Endodermal cell (in vitro differentiated cells): ENCODE measurements around the gene CBX7. TPM values are rescaled to one million over a fixed set of nuclear protein-coding genes. Genes with fewer than 3 reads are reported as not detected.

Experiments used
- DNase-seq: peaks from one replicate; pipeline ENCODE4 v3.0.0-alpha.2; 2017
- H3K27ac ChIP-seq: 2 replicates; pipeline ENCODE4 v1.5.1; 2013; ENCODE audit warnings: mild to moderate bottlenecking, low read depth, low read length, moderate library complexity
- H3K27me3 ChIP-seq: 2 replicates; pipeline ENCODE4 v1.6.1; 2013; ENCODE audit warnings: mild to moderate bottlenecking, low read length, moderate library complexity; ENCODE audit not compliant: insufficient read depth, control insufficient read depth, poor library complexity, severe bottlenecking
- H3K36me3 ChIP-seq: 2 replicates; pipeline ENCODE4 v1.7.0; 2013; ENCODE audit warnings: mild to moderate bottlenecking, low read length, moderate library complexity; ENCODE audit not compliant: control insufficient read depth, insufficient read depth
- H3K4me1 ChIP-seq: one replicate; pipeline ENCODE4 v1.7.0; 2013; ENCODE audit warnings: low read length; ENCODE audit not compliant: control insufficient read depth, insufficient read depth
- H3K4me3 ChIP-seq: 2 replicates; pipeline ENCODE4 v1.5.1; 2013; ENCODE audit warnings: mild to moderate bottlenecking, low read length, moderate library complexity
- H3K9ac ChIP-seq: 2 replicates; pipeline ENCODE4 v1.6.1; 2013; ENCODE audit warnings: mild to moderate bottlenecking, low read length, moderate library complexity; ENCODE audit not compliant: poor library complexity, severe bottlenecking; ENCODE audit errors: extremely low read depth
- H3K9me3 ChIP-seq: 2 replicates; pipeline ENCODE4 v1.6.1; 2013; ENCODE audit warnings: mild to moderate bottlenecking, low read length, moderate library complexity; ENCODE audit not compliant: control insufficient read depth
- H3K27ac Mint-ChIP-seq: 2 replicates; pipeline ENCODE4 v1.8.0; 2020; ENCODE audit warnings: mixed read lengths
- H3K27me3 Mint-ChIP-seq: 2 replicates; pipeline ENCODE4 v1.8.0; 2021; ENCODE audit warnings: mild to moderate bottlenecking, mixed read lengths; ENCODE audit not compliant: insufficient read depth
- H3K36me3 Mint-ChIP-seq: 2 replicates; pipeline ENCODE4 v1.8.0; 2020; ENCODE audit warnings: low read depth, mixed read lengths
- H3K4me1 Mint-ChIP-seq: 2 replicates; pipeline ENCODE4 v1.8.0; 2020; ENCODE audit warnings: mixed read lengths
- H3K4me3 Mint-ChIP-seq: 2 replicates; pipeline ENCODE4 v1.8.0; 2020; ENCODE audit warnings: mild to moderate bottlenecking, moderate library complexity, mixed read lengths
- H3K9me3 Mint-ChIP-seq: 2 replicates; pipeline ENCODE4 v1.8.0; 2020; ENCODE audit warnings: mild to moderate bottlenecking, mixed read lengths
- CTCF ChIP-seq: fragments of 200-600 bp; sonication (generic); conservative IDR thresholded peaks from 2 replicates; pipeline ENCODE4 v1.5.0; 2021; ENCODE audit warnings: antibody characterized with exemption, mild to moderate bottlenecking
- WGBS, 2 experiments: methylation state at CpG; one replicate each; pipeline versions ENCODE4 v1.1.5 to v1.1.7; 2013; ENCODE audit warnings: missing lambda C conversion rate in 2 of 2, mixed read lengths in 1 of 2; ENCODE audit not compliant: insufficient coverage in 1 of 2, insufficient read length in 1 of 2; 5-methylcytosine and 5-hydroxymethylcytosine counted together
- total RNA-seq, 2 donors: library from RNA; stranded (reverse); fragmentation: NEBNext Ultra II Directional in 1 of 2; extraction: Animal tissue kit (Norgen Biotek cat#: 25700) in 1 of 2; gene quantifications; 2 replicates in 1 of 2; 3 replicates in 1 of 2; pipeline ENCODE4 v1.2.1, GENCODE V29; 2021

The CBX7 gene
- total RNA-seq, 2 donors from 2014 or later, result 14.2 to 22.0 TPM

GRCh38 chr22:39114112-39114511, 38.4 kb downstream of the CBX7 start:
- no peaks in the 10 kb centered on the region for H3K27me3 ChIP-seq
- peaks cover 4% of the 10 kb centered on the region for H3K9me3 Mint-ChIP-seq
- DNase-seq, result peak; percentile 76
- no peak for TF ChIP-seq CTCF
- peaks cover 5% of the 10 kb centered on the region for H3K9me3 ChIP-seq
- H3K4me3 Mint-ChIP-seq, result peak overlapping the region; percentile 12
- peaks cover 8% of the 10 kb centered on the region for H3K4me1 ChIP-seq
- H3K27me3 Mint-ChIP-seq, result peaks cover 16% of the 10 kb centered on the region
- H3K36me3 Mint-ChIP-seq, result no peaks in the 10 kb centered on the region
- peak overlapping the region; percentile 13 for H3K27ac Mint-ChIP-seq
- peak overlapping the region; percentile 71 for H3K4me3 ChIP-seq
- H3K4me1 Mint-ChIP-seq, result peaks cover 47% of the 10 kb centered on the region
- H3K9ac ChIP-seq, result peak overlapping the region; percentile 31
- H3K27ac ChIP-seq, result no peak overlapping the region
- WGBS, 2 experiments, result 1 to 9% methylated on average over 6 of the region's 6 CpGs
- no peaks in the 10 kb centered on the region for H3K36me3 ChIP-seq

- no peak overlapping the region for H3K27ac Mint-ChIP-seq
- WGBS, 2 experiments, result 78 to 84% methylated on average over 15 of the region's 15 CpGs
- H3K4me1 Mint-ChIP-seq, result peaks cover 33% of the 10 kb centered on the region
- peaks cover 5% of the 10 kb centered on the region for H3K9me3 ChIP-seq
- DNase-seq, result peak; percentile 49
- H3K36me3 ChIP-seq, result no peaks in the 10 kb centered on the region
- H3K4me3 Mint-ChIP-seq, result no peak overlapping the region
- no peaks in the 10 kb centered on the region for H3K27me3 ChIP-seq
- H3K36me3 Mint-ChIP-seq, result no peaks in the 10 kb centered on the region
- peaks cover 4% of the 10 kb centered on the region for H3K9me3 Mint-ChIP-seq
- no peak overlapping the region for H3K9ac ChIP-seq
- H3K4me1 ChIP-seq, result peaks cover 5% of the 10 kb centered on the region
- no peak overlapping the region for H3K4me3 ChIP-seq
- H3K27ac ChIP-seq, result peak overlapping the region; percentile 44
- peaks cover 10% of the 10 kb centered on the region for H3K27me3 Mint-ChIP-seq
- TF ChIP-seq CTCF, result no peak
These were observed 41.6 kb downstream of the CBX7 start for GRCh38 chr22:39110631-39111561.

GRCh38 chr22:39109361-39109760, 43.1 kb downstream of the CBX7 start:
- Histone ChIP-seq H3K27ac (no peak overlapping the region), H3K9ac (no peak overlapping the region), H3K36me3 (no peaks in the 10 kb centered on the region), H3K9me3 (peaks cover 5% of the 10 kb centered on the region), H3K4me1 (peaks cover 5% of the 10 kb centered on the region), H3K27me3 (no peaks in the 10 kb centered on the region), H3K4me3 (no peak overlapping the region)
- H3K27me3 Mint-ChIP-seq, result peaks cover 2% of the 10 kb centered on the region
- DNase-seq, result no peak
- H3K36me3 Mint-ChIP-seq, result no peaks in the 10 kb centered on the region
- no peak overlapping the region for H3K27ac Mint-ChIP-seq
- no peak for TF ChIP-seq CTCF
- WGBS, 2 experiments, result 93 to 95% methylated on average over 9 of the region's 9 CpGs
- no peak overlapping the region for H3K4me3 Mint-ChIP-seq
- peaks cover 4% of the 10 kb centered on the region for H3K9me3 Mint-ChIP-seq
- peaks cover 19% of the 10 kb centered on the region for H3K4me1 Mint-ChIP-seq
